Calu3 (cell line): ENCODE results near the gene CCNE1. TPM values are rescaled to one million over a fixed set of nuclear protein-coding genes. Genes with fewer than 3 reads are reported as not detected.
"Not testable (repeated sequence)": the region's sequence is repeated elsewhere in the genome, so short reads cannot be mapped to it uniquely, and the experiment has no call there.

ENCODE experiments used
- BruUV-seq: library from RNA; stranded (reverse); fragments of 400-500 nt; replicated peaks from 2 replicates; lab custom pipeline; 2021; lab: Mats Ljungman, UMichigan
- CTCF ChIA-PET: fragments of 300-600 bp; sonication (Branson Sonifier 250); formaldehyde crosslinking; loops from one replicate; lab custom pipeline; 2022; ENCODE audit warnings: antibody characterized with exemption; lab: Charles Lee
- DNase-seq: peaks from one replicate; pipeline ENCODE4 v3.0.0; 2022
- H3K27ac Mint-ChIP-seq: one replicate; pipeline ENCODE4 v1.8.0; 2022; ENCODE audit warnings: mixed read lengths; ENCODE audit not compliant: unreplicated experiment
- H3K27me3 Mint-ChIP-seq: one replicate; pipeline ENCODE4 v1.8.0; 2022; ENCODE audit warnings: mixed read lengths; ENCODE audit not compliant: unreplicated experiment
- H3K36me3 Mint-ChIP-seq: one replicate; pipeline ENCODE4 v1.8.0; 2022; ENCODE audit warnings: mild to moderate bottlenecking, moderate library complexity, mixed read lengths; ENCODE audit not compliant: insufficient read depth, unreplicated experiment
- H3K4me1 Mint-ChIP-seq: one replicate; pipeline ENCODE4 v1.8.0; 2022; ENCODE audit warnings: mild to moderate bottlenecking, low read depth, mixed read lengths; ENCODE audit not compliant: unreplicated experiment
- H3K4me3 Mint-ChIP-seq: one replicate; pipeline ENCODE4 v1.8.0; 2022; ENCODE audit warnings: mild to moderate bottlenecking, low read depth, moderate library complexity, mixed read lengths; ENCODE audit not compliant: unreplicated experiment
- H3K9me3 Mint-ChIP-seq: one replicate; pipeline ENCODE4 v1.8.0; 2022; ENCODE audit warnings: low read depth, mixed read lengths; ENCODE audit not compliant: unreplicated experiment
- intact Hi-C: fragments of 100-400 bp; cut with micrococcal nuclease; formaldehyde crosslinking; loops from one replicate; pipeline ENCODE4 v1.10.0; 2022; ENCODE audit not compliant: unreplicated experiment
- total RNA-seq: library from RNA; stranded (reverse); gene quantifications from 2 replicates; pipeline ENCODE4 v1.2.3, GENCODE V29; 2022
- TF ChIP-seq, protein P1 (sequence below): fragments of 200-600 bp; IDR thresholded peaks from one replicate; pipeline ENCODE4 v1.8.0; 2022; ENCODE audit warnings: antibody characterized with exemption; ENCODE audit not compliant: unreplicated experiment

The CCNE1 gene
- total RNA-seq, 1 experiment from 2014 or later, result 15.9 TPM

DNA sequence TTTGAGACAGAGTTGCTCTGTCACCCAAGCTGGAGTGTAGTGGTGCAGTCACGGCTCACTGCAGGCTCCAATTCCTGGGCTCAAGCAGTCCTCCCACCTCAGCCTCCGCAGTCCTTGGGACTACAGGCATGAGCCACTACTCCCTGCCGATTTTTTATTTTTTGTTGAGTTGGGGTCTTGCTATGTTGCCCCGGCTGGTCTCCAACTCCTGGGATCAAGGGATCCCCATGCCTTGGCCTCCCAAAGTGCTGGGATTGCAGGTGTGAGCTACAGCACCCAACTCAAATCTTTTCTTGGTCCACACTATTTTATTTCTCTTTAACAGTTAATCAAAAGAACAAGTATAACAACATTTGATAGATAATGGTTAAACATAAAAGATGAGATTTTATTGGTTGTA lies 7.5 kb downstream of the CCNE1 start:
- H3K27me3 Mint-ChIP-seq, result no peaks in the 10 kb centered on the region
- no peaks in the 10 kb centered on the region for H3K9me3 Mint-ChIP-seq
- no peak overlapping the region for H3K27ac Mint-ChIP-seq
- DNase-seq, result no peak
- intact Hi-C loops, result no loop called here
- no TSS peak for BruUV-seq
- CTCF ChIA-PET, result interaction anchor here (1.0 kb wide), 1 partner anchor 12 kb away, joined by 3 read pairs; no protein-coding TSS in a partner anchor
- no peaks in the 10 kb centered on the region for H3K4me1 Mint-ChIP-seq
- peaks cover 12% of the 10 kb centered on the region for H3K36me3 Mint-ChIP-seq
- TF ChIP-seq, protein P1, sequence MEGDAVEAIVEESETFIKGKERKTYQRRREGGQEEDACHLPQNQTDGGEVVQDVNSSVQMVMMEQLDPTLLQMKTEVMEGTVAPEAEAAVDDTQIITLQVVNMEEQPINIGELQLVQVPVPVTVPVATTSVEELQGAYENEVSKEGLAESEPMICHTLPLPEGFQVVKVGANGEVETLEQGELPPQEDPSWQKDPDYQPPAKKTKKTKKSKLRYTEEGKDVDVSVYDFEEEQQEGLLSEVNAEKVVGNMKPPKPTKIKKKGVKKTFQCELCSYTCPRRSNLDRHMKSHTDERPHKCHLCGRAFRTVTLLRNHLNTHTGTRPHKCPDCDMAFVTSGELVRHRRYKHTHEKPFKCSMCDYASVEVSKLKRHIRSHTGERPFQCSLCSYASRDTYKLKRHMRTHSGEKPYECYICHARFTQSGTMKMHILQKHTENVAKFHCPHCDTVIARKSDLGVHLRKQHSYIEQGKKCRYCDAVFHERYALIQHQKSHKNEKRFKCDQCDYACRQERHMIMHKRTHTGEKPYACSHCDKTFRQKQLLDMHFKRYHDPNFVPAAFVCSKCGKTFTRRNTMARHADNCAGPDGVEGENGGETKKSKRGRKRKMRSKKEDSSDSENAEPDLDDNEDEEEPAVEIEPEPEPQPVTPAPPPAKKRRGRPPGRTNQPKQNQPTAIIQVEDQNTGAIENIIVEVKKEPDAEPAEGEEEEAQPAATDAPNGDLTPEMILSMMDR, result no peak
- no peak overlapping the region for H3K4me3 Mint-ChIP-seq

DNA sequence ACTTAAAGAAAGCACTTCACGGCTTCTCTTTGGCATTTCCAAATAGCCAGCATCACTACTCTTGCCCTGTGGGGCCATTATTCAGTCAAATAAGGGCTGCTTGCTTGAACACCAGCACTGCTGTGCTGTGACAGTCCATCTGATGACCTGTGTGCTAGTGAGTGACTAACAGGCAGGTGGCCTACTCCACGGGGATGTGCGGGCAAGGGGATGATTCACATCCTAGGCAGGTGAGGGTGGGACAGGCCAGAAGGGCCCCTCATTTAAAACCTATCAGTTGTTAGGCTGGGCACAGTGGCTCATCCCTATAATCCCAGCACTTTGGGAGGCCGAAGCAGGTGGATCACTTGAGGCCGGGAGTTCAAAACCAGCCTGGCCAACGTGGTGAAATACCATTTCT lies 8.2 kb downstream of the CCNE1 start:
- Mint-ChIP-seq H3K4me1 (no peaks in the 10 kb centered on the region), H3K36me3 (peaks cover 12% of the 10 kb centered on the region), H3K4me3 (no peak overlapping the region), H3K27me3 (no peaks in the 10 kb centered on the region), H3K9me3 (no peaks in the 10 kb centered on the region), H3K27ac (no peak overlapping the region)
- CTCF ChIA-PET, result interaction anchor here (1.0 kb wide), 1 partner anchor 11 kb away, joined by 3 read pairs; no protein-coding TSS in a partner anchor
- intact Hi-C loops, result no loop called here
- TF ChIP-seq, protein P1, result no peak
- no TSS peak for BruUV-seq
- no peak for DNase-seq

DNA sequence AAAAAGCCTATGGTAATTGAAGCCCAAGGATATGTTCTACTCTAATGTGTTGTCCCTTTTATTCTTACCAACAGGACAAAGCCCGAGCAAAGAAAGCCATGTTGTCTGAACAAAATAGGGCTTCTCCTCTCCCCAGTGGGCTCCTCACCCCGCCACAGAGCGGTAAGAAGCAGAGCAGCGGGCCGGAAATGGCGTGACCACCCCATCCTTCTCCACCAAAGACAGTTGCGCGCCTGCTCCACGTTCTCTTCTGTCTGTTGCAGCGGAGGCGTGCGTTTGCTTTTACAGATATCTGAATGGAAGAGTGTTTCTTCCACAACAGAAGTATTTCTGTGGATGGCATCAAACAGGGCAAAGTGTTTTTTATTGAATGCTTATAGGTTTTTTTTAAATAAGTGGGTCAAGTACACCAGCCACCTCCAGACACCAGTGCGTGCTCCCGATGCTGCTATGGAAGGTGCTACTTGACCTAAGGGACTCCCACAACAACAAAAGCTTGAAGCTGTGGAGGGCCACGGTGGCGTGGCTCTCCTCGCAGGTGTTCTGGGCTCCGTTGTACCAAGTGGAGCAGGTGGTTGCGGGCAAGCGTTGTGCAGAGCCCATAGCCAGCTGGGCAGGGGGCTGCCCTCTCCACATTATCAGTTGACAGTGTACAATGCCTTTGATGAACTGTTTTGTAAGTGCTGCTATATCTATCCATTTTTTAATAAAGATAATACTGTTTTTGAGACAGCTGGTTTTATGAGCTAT lies 12.0 kb downstream of the CCNE1 start:
- CTCF ChIA-PET, result interaction anchor here (0.6 kb wide), 1 partner anchor 17 kb away, joined by 3 read pairs; no protein-coding TSS in a partner anchor
- BruUV-seq, result no TSS peak
- H3K36me3 Mint-ChIP-seq, result peaks cover 12% of the 10 kb centered on the region

DNA sequence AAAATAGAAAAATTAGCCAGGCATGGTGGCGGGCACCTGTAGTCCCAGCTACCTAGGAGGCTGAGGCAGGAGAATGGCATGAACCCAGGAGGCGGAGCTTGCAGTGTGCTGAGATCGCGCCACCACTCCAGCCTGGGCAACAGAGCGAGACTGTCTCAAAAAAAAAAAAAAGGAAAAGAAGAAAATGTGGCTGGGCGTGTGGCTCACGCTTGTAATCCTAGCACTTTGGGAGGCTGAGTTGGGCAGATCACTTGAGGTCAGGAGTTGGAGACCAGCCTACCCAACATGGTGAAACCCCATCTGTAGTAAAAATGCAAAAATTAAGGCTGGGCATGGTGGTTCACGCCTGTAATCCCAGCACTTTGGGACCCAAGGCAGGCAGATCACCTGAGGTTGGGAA lies 13.5 kb downstream of the CCNE1 start:
- DNase-seq, H3K9me3 Mint-ChIP-seq, H3K27ac Mint-ChIP-seq, CTCF ChIA-PET, BruUV-seq, H3K4me3 Mint-ChIP-seq, H3K27me3 Mint-ChIP-seq, H3K4me1 Mint-ChIP-seq, H3K36me3 Mint-ChIP-seq, intact Hi-C loops: not testable (repeated sequence)

More for the DNA sequence above, 12.0 kb downstream of the CCNE1 start:
- intact Hi-C loops, result no loop called here
- Mint-ChIP-seq H3K27me3 (no peaks in the 10 kb centered on the region), H3K27ac (no peak overlapping the region), H3K4me1 (no peaks in the 10 kb centered on the region), H3K4me3 (no peak overlapping the region), H3K9me3 (no peaks in the 10 kb centered on the region)
- DNase-seq, result no peak
- TF ChIP-seq, protein P1, result no peak

DNA sequence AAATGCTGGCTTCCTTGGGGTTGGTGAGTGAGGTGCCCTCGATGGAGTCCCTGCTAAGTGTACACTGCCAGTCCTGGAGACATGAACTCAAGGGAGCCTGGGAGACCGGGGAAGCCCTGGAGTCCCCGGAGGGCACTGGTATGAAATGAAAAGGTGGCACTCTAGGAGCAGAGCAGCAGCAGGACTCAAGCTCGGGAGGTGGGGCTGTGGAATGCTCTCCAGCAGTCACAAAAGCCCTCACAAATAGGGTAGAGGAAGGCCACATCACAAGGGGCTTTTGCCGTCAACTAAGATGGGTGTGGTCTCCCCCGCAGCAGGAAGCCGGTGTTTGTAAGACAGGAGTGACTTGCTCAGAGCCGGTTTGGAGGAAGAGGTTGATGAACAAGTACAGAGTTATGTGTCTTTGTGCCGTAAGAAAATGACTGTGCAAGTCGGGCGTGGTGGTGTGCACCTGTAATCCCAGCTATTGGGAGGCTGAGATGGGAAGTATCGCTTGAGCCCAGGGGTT lies 19.3 kb downstream of the CCNE1 start:
- no peaks in the 10 kb centered on the region for H3K9me3 Mint-ChIP-seq
- CTCF ChIA-PET, result interaction anchor here (0.9 to 1.5 kb wide), 2 partner anchors 11 to 14 kb away, joined by 3 to 5 read pairs; no protein-coding TSS in a partner anchor
- peak overlapping the region; percentile 34 for H3K27ac Mint-ChIP-seq
- H3K36me3 Mint-ChIP-seq, result no peaks in the 10 kb centered on the region
- peak; percentile 53 for DNase-seq
- TF ChIP-seq, protein P1, result no peak
- peaks cover 21% of the 10 kb centered on the region for H3K4me1 Mint-ChIP-seq
- H3K27me3 Mint-ChIP-seq, result no peaks in the 10 kb centered on the region
- no TSS peak for BruUV-seq
- intact Hi-C loops, result no loop called here
- peak overlapping the region; percentile 50 for H3K4me3 Mint-ChIP-seq
